CD4-positive, alpha-beta T cell treated with Interleukin-6 at 100 ng/mL for 8 hours (primary cell): ENCODE measurements around the gene ZDHHC6.
"Not testable (repeated sequence)": the region's sequence is repeated elsewhere in the genome, so short reads cannot be mapped to it uniquely, and the experiment has no call there.

Source experiments
- DNase-seq: peaks from one replicate; pipeline ENCODE4 v3.0.0-alpha.2; 2020; ENCODE audit warnings: mixed read lengths, low spot score

Gene ZDHHC6

GRCh38 chr10:112389271-112389822 is 57.4 kb downstream of the ZDHHC6 start:
- DNase-seq: peak; percentile 58

DNA sequence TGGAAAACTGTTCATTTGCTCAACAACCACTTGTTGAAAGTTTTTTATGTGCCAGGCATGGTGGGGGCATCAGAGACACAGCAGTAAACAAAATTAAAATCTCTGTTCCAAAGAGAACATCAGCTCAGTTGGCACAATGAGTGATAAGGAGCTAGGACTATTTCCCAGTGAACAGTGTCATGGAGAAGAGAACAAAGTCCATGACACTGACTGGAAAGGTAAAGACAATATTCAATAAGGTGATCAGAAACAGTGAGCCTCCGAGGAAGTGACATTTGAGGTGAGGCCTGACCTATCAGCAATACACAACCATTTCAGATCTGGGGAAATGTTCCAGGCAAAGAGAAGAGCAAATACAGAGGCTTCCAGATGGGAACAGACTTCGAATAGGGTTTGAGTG is 58.2 kb downstream of the ZDHHC6 start:
- no peak for DNase-seq

GRCh38 chr10:112388056-112388455 is 58.7 kb downstream of the ZDHHC6 start:
- not testable (repeated sequence) for DNase-seq

DNA sequence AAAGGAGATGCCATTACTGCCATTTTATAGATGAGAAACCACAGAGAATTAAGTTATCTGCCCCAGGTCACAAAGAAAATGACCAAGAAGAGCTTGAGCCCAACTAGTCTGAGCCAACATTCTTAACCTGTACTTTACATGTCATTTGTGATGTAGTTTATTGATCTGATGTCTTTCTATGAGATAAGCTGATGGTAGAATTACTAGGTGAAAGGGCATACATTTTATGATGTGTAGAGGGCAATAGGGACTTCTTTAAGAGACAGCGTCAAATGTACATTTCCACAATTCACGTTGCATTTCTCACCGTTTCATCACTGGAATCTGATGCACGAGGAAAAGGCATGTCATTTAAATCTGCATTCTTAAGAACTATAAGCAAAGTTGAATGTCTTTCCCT is 61.5 kb downstream of the ZDHHC6 start:
- DNase-seq: no peak

DNA sequence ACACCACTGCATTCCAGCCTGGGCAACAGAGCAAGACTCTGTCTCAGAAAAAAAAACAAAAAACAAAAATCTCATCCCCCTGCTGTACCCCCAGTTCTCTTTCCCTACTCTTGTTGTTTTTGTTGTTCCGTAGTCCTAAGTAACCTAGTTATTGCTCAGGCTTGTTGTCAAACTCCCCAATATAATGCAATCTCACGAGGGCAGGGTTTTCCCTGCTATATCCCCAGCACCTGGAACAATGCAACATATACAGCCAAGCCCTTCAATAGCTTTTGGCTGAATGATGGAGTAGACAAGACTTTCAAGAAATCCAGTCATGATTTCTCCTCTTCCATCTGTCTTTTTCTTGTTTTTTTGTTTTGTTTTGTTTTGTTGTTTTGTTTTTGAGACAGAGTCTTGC is 62.6 kb downstream of the ZDHHC6 start:
- no peak for DNase-seq

DNA sequence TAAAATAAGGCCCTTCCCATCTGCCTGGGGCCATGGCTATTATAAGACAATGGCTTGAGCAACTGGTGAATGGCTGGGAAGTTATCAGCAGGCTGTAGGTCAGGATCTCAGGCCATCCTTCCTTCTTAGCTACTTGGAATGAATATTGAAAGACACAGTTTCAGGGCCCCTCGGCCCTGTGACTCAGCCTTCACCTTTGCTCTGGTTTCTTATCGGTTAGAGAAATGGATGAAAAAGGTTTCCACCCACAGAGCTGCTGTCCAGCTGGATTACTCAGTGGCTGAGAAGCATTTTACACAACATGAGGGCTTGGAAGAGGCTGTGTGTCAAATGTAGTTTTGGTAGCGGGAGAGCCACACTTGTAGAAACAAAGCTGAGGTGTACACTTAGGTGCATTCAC is 63.4 kb downstream of the ZDHHC6 start:
- DNase-seq: no peak

DNA sequence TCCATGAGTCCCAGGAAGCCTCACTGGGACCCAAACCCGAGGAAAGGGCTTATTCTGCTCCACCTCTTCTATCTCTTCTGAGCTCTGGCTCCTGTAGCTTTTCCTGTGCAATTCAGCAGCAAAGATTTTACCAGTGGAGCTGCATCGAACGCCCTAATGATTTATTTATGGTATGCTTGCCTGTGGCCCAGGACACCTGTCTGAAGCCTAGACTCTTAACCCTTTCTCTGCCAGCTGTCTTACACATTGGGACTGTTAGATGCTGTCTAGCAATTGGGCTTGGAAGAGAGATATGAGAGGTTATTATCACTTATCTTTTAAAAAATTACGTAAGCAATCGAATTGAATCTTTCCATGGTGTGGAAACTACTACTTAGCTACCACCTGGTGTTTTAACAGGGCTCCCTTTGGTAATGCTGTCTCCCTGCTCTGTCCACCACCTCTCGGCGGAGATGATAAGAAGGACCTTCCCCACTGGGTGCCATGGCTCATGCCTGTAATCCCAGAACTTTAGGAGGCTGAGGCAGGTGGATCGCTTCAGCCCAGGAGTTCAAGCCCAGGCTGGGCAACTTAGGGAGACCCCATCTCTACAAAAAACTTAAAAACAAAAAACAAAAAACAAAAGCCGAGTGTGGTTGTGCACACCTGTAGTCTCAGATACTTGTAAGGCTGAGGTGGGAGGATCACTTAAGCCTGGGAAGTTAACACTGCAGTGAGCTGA is 64.0 kb downstream of the ZDHHC6 start:
- DNase-seq: no peak
